A549 (cell line): ENCODE results near the gene NRAP. TPM values are rescaled to one million over a fixed set of nuclear protein-coding genes. Genes with fewer than 3 reads are reported as not detected.

Experiments
- ATAC-seq, 2 experiments: fragments of 200-7000 bp in 1 of 2; fragments of >200 bp in 1 of 2; cut with Nextera tagmentation in 1 of 2; cut with Tn5 transposase in 1 of 2; 3 replicates each; pipeline versions ENCODE4 v1.8.0 to v1.9.1; 2018 to 2020; ENCODE audit warnings: mild to moderate bottlenecking in 1 of 2, moderate library complexity in 1 of 2
- CTCF ChIA-PET: fragments of 300-600 bp; sonication (Branson Sonifier 250); formaldehyde crosslinking; extraction: SDS; loops from one replicate; lab custom pipeline; 2021; ENCODE audit warnings: antibody characterized with exemption, inconsistent platforms; lab: Yijun Ruan, JAX
- POLR2A ChIA-PET: fragments of 350-600 bp; formaldehyde crosslinking; extraction: SDS; loops from one replicate; lab custom pipeline; 2021; ENCODE audit warnings: antibody characterized with exemption, inconsistent platforms; lab: Yijun Ruan, JAX
- DNase-seq, 2 experiments: peaks; one replicate each; pipeline versions ENCODE4 v3.0.0 to v3.0.0-alpha.2; 2011 to 2016; ENCODE audit warnings: low read depth in 1 of 2, low spot score in 1 of 2
- FAIRE-seq: peaks from 2 replicates; lab custom pipeline; 2011; peaks lifted over from hg19 to GRCh38; lab: Jason Lieb, UNC
- H3K27ac ChIP-seq, 2 experiments: fragments of >200 bp; sonication (Bioruptor Twin); formaldehyde crosslinking; 3 replicates each; pipeline ENCODE4 v1.5.1; 2016 to 2017
- H3K4me1 ChIP-seq: fragments of >200 bp; sonication (Bioruptor Twin); formaldehyde crosslinking; 3 replicates; pipeline ENCODE4 v1.6.1; 2016
- H3K4me2 ChIP-seq: fragments of >200 bp; sonication (Bioruptor Twin); formaldehyde crosslinking; 3 replicates; pipeline ENCODE4 v1.6.1; 2016
- H3K4me3 ChIP-seq: fragments of >200 bp; sonication (Bioruptor Twin); formaldehyde crosslinking; 3 replicates; pipeline ENCODE4 v1.5.1; 2016
- H3K9me3 ChIP-seq: fragments of >200 bp; sonication (Bioruptor Twin); formaldehyde crosslinking; 3 replicates; pipeline ENCODE4 v1.6.1; 2016
- EHMT2 ChIP-seq: fragments of 200-600 bp; sonication (generic); IDR thresholded peaks from 2 replicates; pipeline ENCODE4 v1.6.1; 2016; ENCODE audit warnings: antibody characterized with exemption, low read depth, mild to moderate bottlenecking, moderate library complexity
- EP300 ChIP-seq, 2 experiments: fragments of >200 bp; sonication (Bioruptor Twin); formaldehyde crosslinking; IDR thresholded peaks; 2 replicates in 1 of 2; 3 replicates in 1 of 2; pipeline ENCODE4 v1.6.1; 2016 to 2017
- ESRRA ChIP-seq: fragments of 150-350 bp; IDR thresholded peaks from 2 replicates; pipeline ENCODE4 v1.6.1; 2014; ENCODE audit warnings: mild to moderate bottlenecking, low read length, borderline replicate concordance
- GATA3 ChIP-seq: IDR thresholded peaks from 2 replicates; pipeline ENCODE4 v1.6.1; 2012; ENCODE audit warnings: borderline replicate concordance
- HDAC2 ChIP-seq: fragments of 200-600 bp; sonication (generic); IDR thresholded peaks from 2 replicates; pipeline ENCODE4 v1.6.1; 2016
- HEYL ChIP-seq: fragments of 250-450 bp; sonication (Bioruptor Pico); IDR thresholded peaks from 2 replicates; pipeline ENCODE4 v1.8.0; 2021; ENCODE audit warnings: mild to moderate bottlenecking, moderate library complexity
- HOXB13 ChIP-seq: fragments of 250-450 bp; sonication (Bioruptor Pico); IDR thresholded peaks from 2 replicates; pipeline ENCODE4 v1.5.0; 2020; ENCODE audit warnings: low read depth, mild to moderate bottlenecking, moderate library complexity
- JUNB ChIP-seq: fragments of >200 bp; sonication (Bioruptor Twin); formaldehyde crosslinking; IDR thresholded peaks from 2 replicates; pipeline ENCODE4 v1.6.1; 2016
- KDM5A ChIP-seq: fragments of 200-600 bp; sonication (generic); IDR thresholded peaks from 2 replicates; pipeline ENCODE4 v1.6.1; 2016; ENCODE audit warnings: antibody characterized with exemption, mild to moderate bottlenecking
- MAFK ChIP-seq: fragments of 450-650 bp; IDR thresholded peaks from 2 replicates; pipeline ENCODE4 v1.6.1; 2014; ENCODE audit not compliant: partially characterized antibody
- MAZ ChIP-seq: fragments of 150-350 bp; IDR thresholded peaks from 2 replicates; pipeline ENCODE4 v1.6.1; 2014; ENCODE audit warnings: antibody characterized with exemption, low read depth, low read length, borderline replicate concordance
- NFE2L2 ChIP-seq: fragments of 150-350 bp; conservative IDR thresholded peaks from 2 replicates; pipeline ENCODE4 v1.6.1; 2014; ENCODE audit warnings: low read length
- NPAS2 ChIP-seq: fragments of 250-450 bp; sonication (Bioruptor Pico); IDR thresholded peaks from 2 replicates; pipeline ENCODE4 v1.8.0; 2022; ENCODE audit warnings: mild to moderate bottlenecking, moderate library complexity, borderline replicate concordance
- PHF8 ChIP-seq: fragments of 200-600 bp; sonication (generic); IDR thresholded peaks from 2 replicates; pipeline ENCODE4 v1.6.1; 2016; ENCODE audit warnings: low read depth, mild to moderate bottlenecking, antibody characterized with exemption, moderate library complexity, borderline replicate concordance
- POLR2AphosphoS2 ChIP-seq: conservative IDR thresholded peaks from 2 replicates; pipeline ENCODE4 v1.6.1; 2012; ENCODE audit warnings: low read length, improper control_type of control experiment, inconsistent platforms
- RFX5 ChIP-seq: fragments of 450-650 bp; IDR thresholded peaks from 2 replicates; pipeline ENCODE4 v1.7.1; 2014; ENCODE audit warnings: antibody characterized with exemption, mild to moderate bottlenecking, moderate library complexity
- RNF2 ChIP-seq: fragments of 200-600 bp; sonication (generic); IDR thresholded peaks from 2 replicates; pipeline ENCODE4 v1.6.1; 2016; ENCODE audit warnings: low read depth, mild to moderate bottlenecking, antibody characterized with exemption, moderate library complexity, borderline replicate concordance
- SMC3 ChIP-seq: fragments of >200 bp; sonication (Bioruptor Twin); formaldehyde crosslinking; IDR thresholded peaks from 3 replicates; pipeline ENCODE4 v1.6.1; 2018; ENCODE audit warnings: inconsistent platforms
- SREBF2 ChIP-seq: fragments of 450-650 bp; IDR thresholded peaks from 2 replicates; pipeline ENCODE4 v1.6.1; 2014; ENCODE audit warnings: mild to moderate bottlenecking, moderate library complexity
- TFCP2L1 ChIP-seq: fragments of 250-450 bp; sonication (Bioruptor Pico); IDR thresholded peaks from 2 replicates; pipeline ENCODE4 v1.5.0; 2021; ENCODE audit warnings: mild to moderate bottlenecking
- ZNF302 ChIP-seq: fragments of 250-450 bp; sonication (Bioruptor Pico); IDR thresholded peaks from 2 replicates; pipeline ENCODE4 v1.9.0; 2021; ENCODE audit warnings: inconsistent platforms, mild to moderate bottlenecking, moderate library complexity
- ZSCAN20 ChIP-seq: fragments of 250-450 bp; sonication (Bioruptor Pico); IDR thresholded peaks from 2 replicates; pipeline ENCODE4 v1.8.0; 2022; ENCODE audit warnings: mild to moderate bottlenecking, moderate library complexity
- whole genome bisulfite sequencing: methylation state at CpG from one replicate; pipeline ENCODE4 v1.1.6; 2017; ENCODE audit errors: missing lambda C conversion rate; 5-methylcytosine and 5-hydroxymethylcytosine counted together
- polyA plus RNA-seq, 4 experiments: library from polyadenylated mRNA; depleted of rRNA in 3 of 4; stranded (reverse); fragments of >200 nt; fragmentation: RNase III in 1 of 4; extraction: RNeasy Plus Mini Kit Qiagen cat#74134 plus additional on column Dnase treatment in 1 of 4; gene quantifications; 2 replicates in 3 of 4; 3 replicates in 1 of 4; pipeline ENCODE4 v1.2.3, GENCODE V29; 2011 to 2017
- TF ChIP-seq, protein P1 (sequence below): fragments of >200 bp; sonication (Bioruptor Twin); formaldehyde crosslinking; IDR thresholded peaks from 3 replicates; pipeline ENCODE4 v1.6.1; 2016
- TF ChIP-seq, protein P2 (sequence below): IDR thresholded peaks from 2 replicates; pipeline ENCODE4 v1.6.1; 2012
- TF ChIP-seq, protein P3 (sequence below): fragments of 250-450 bp; sonication (Bioruptor Pico); IDR thresholded peaks from 2 replicates; pipeline ENCODE4 v1.5.0; 2021; ENCODE audit warnings: mild to moderate bottlenecking, moderate library complexity, borderline replicate concordance
- TF ChIP-seq, protein P4 (sequence below): fragments of >200 bp; sonication (Bioruptor Twin); formaldehyde crosslinking; IDR thresholded peaks from 3 replicates; pipeline ENCODE4 v1.5.1; 2016
- TF ChIP-seq, protein P5 (sequence below): IDR thresholded peaks from 2 replicates; pipeline ENCODE4 v1.6.1; 2012; ENCODE audit warnings: low read depth, borderline replicate concordance

Gene NRAP
- polyA plus RNA-seq, 2 of the 4 experiments (the other 2 are of a cell fraction), result not detected

DNA sequence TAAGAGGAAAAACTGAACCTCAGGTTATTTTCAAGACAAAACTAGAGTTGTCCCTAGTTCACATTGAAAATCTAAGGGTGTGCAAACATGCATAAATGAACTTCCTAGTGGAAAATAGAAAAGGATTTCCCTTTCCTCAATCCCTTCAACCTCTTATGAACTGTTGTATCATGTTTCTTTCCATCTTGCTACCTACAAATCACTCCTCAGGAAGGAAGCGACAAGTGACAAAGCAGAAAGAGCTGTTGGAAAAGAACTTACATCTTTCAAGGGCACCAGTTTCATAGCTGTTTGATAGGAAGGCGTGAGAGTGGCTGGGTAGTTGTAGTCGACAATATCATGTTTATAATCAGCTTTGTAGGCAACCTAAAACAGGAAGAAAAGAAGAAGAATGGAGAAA lies 23.9 kb downstream of the NRAP start (continued):
- TF ChIP-seq MAFK, result no peak
- TF ChIP-seq, protein P1, sequence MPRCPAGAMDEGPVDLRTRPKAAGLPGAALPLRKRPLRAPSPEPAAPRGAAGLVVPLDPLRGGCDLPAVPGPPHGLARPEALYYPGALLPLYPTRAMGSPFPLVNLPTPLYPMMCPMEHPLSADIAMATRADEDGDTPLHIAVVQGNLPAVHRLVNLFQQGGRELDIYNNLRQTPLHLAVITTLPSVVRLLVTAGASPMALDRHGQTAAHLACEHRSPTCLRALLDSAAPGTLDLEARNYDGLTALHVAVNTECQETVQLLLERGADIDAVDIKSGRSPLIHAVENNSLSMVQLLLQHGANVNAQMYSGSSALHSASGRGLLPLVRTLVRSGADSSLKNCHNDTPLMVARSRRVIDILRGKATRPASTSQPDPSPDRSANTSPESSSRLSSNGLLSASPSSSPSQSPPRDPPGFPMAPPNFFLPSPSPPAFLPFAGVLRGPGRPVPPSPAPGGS, result no peak
- TF ChIP-seq ZNF302 (CRISPR knock-in tag), result no peak

DNA sequence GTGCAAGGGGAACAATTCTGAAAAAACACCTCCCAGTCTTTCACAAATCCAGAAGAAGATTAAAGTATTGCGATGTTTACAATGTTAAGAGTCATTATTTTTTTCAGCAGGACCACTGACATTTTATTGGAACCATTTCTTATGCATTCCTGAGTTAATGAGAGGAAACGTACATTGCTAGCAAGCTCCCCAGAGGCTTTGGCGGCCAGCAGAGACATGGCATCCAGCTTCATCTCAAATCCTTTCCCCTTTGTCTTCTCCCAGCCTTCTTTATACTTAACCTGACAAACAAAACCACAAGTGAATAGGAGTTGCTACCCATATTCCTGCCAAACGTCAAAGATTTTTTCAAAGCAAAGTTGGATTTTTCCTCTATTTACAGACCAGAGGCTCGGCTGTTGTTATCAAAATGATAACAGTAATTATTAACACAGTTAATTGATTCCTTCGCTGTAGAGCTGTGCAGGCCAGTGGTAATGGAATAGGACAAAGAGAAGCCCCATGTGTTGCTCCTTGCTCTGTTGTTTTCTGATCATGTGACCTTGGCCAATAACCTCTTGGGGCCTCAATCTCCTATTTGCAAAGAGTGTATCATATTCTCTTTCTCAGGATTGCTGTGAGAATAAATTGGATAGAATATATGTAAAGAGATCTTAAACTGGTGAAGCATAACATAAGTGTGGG lies 32.0 kb downstream of the NRAP start:
- Histone ChIP-seq H3K4me3 (no peak overlapping the region), H3K4me1 (no peaks in the 10 kb centered on the region), H3K27ac (no peak overlapping the region)
- 44% methylated on average over 6 of the region's 6 CpGs for WGBS
- no peak for DNase-seq
- ATAC-seq, result no peak
- ChIA-PET CTCF (interaction anchor here (1.4 kb wide), 1 partner anchor 8 kb away, joined by 4 read pairs; no protein-coding TSS in a partner anchor), POLR2A (no interaction called here)
- FAIRE-seq, result no peak
- TF ChIP-seq EHMT2 (no peak), POLR2AphosphoS2 (no peak), RFX5 (no peak), MAFK (no peak), GATA3 (no peak), ESRRA (no peak), HOXB13 (CRISPR knock-in tag) (no peak), MAZ (no peak), NPAS2 (no peak), NFE2L2 (no peak), HDAC2 (no peak), SREBF2 (no peak), ZNF302 (CRISPR knock-in tag) (no peak)
- TF ChIP-seq, protein P1, result no peak
- TF ChIP-seq, protein P2, sequence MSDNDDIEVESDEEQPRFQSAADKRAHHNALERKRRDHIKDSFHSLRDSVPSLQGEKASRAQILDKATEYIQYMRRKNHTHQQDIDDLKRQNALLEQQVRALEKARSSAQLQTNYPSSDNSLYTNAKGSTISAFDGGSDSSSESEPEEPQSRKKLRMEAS, result no peak
- TF ChIP-seq, protein P3, sequence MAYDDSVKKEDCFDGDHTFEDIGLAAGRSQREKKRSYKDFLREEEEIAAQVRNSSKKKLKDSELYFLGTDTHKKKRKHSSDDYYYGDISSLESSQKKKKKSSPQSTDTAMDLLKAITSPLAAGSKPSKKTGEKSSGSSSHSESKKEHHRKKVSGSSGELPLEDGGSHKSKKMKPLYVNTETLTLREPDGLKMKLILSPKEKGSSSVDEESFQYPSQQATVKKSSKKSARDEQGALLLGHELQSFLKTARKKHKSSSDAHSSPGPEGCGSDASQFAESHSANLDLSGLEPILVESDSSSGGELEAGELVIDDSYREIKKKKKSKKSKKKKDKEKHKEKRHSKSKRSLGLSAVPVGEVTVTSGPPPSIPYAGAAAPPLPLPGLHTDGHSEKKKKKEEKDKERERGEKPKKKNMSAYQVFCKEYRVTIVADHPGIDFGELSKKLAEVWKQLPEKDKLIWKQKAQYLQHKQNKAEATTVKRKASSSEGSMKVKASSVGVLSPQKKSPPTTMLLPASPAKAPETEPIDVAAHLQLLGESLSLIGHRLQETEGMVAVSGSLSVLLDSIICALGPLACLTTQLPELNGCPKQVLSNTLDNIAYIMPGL, result no peak
- TF ChIP-seq, protein P4, sequence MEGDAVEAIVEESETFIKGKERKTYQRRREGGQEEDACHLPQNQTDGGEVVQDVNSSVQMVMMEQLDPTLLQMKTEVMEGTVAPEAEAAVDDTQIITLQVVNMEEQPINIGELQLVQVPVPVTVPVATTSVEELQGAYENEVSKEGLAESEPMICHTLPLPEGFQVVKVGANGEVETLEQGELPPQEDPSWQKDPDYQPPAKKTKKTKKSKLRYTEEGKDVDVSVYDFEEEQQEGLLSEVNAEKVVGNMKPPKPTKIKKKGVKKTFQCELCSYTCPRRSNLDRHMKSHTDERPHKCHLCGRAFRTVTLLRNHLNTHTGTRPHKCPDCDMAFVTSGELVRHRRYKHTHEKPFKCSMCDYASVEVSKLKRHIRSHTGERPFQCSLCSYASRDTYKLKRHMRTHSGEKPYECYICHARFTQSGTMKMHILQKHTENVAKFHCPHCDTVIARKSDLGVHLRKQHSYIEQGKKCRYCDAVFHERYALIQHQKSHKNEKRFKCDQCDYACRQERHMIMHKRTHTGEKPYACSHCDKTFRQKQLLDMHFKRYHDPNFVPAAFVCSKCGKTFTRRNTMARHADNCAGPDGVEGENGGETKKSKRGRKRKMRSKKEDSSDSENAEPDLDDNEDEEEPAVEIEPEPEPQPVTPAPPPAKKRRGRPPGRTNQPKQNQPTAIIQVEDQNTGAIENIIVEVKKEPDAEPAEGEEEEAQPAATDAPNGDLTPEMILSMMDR, result no peak
- TF ChIP-seq, all 56 proteins: peak for 0
- no peak overlapping the region for H3K4me2 ChIP-seq
- H3K9me3 ChIP-seq, result no peaks in the 10 kb centered on the region; the same call in 2 of the 3 replicates

DNA sequence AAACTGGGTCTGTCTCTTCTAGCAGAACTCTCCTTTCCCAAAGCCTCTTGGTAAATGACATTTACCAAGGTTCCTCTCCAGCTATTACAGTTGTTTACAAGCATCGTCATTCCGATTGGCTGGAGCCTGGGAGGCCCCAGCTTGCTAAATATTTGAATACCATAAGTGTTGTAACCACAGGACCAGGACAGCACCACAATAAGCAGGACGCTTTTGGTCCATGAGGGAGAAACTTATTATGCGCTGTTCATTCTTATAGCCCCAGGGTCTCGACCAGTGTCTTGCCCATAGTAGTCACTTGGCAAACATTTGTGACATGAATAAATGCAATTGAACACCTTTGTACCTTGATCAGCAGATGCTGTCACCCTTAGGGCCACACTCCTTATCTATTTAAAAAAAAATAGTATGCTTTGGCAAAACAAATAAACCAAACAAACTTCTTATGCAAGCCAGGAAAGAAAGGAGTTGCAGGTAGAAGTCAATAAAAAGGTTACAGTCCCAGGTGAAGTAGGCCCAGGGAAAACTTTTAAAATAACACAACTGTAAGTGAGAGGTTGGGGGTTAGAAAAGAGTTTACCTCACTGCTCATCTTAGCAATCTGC lies 32.8 kb downstream of the NRAP start:
- DNase-seq (no peak), FAIRE-seq (no peak), ATAC-seq (no peak)
- no peak overlapping the region for H3K4me2 ChIP-seq
- CTCF ChIA-PET, result no interaction called here
- no peaks in the 10 kb centered on the region for H3K4me1 ChIP-seq
- TF ChIP-seq PHF8 (no peak), ZSCAN20 (no peak), JUNB (no peak), RNF2 (no peak), TFCP2L1 (CRISPR knock-in tag) (no peak), KDM5A (no peak), HEYL (CRISPR knock-in tag) (no peak), SMC3 (no peak), SREBF2 (no peak), EP300 (IDR thresholded peaks at IDR 0.05) (no peak)
- TF ChIP-seq, protein P5, sequence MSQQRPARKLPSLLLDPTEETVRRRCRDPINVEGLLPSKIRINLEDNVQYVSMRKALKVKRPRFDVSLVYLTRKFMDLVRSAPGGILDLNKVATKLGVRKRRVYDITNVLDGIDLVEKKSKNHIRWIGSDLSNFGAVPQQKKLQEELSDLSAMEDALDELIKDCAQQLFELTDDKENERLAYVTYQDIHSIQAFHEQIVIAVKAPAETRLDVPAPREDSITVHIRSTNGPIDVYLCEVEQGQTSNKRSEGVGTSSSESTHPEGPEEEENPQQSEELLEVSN, result no peak
- TF ChIP-seq, protein P2, result no peak
- POLR2A ChIA-PET, result no interaction called here
- 33% methylated on average over 5 of the region's 5 CpGs for WGBS
- no peak overlapping the region for H3K27ac ChIP-seq
- no peak overlapping the region for H3K4me3 ChIP-seq
- no peaks in the 10 kb centered on the region; the same call in 2 of the 3 replicates for H3K9me3 ChIP-seq
